Measurements from ENCODE around the gene FBN2.

DNA sequence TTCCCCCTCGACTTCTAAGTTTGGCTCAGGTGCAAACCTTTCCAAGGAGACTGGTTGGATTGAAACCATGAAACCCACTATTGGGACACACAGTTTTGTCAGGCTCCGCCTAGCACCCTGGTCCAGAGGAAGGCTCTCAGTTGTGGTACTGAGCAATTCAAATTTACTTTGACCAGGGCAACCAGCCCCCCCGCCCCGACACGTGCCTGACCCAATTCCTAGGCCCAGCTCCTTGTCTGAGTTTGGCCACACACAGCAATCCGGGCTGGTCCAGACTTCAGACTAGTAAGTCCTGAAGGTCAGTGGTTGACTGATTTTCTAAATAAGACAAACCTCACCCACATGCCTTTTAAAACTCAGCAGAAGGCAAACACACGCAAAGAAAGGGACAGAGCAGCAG is 321.8 kb downstream of the FBN2 start:
- no peak for TF ChIP-seq CTCF (IDR thresholded peaks at IDR 0.05; ENCODE audit: low read depth, low read length)
- no peak for TF ChIP-seq MAX (IDR thresholded peaks at IDR 0.05; ENCODE audit: low read depth, low read length)
